HCT116 (cell line): ENCODE data around the gene PIK3CB. TPM values are rescaled to one million over a fixed set of nuclear protein-coding genes. Genes with fewer than 3 reads are reported as not detected.
A peak's percentile ranks its signal among the peaks of the same experiment; 100 is the strongest.

Experiments used
- ATAC-seq: fragments of 200-7000 bp; cut with Tn5 transposase; 2 replicates; pipeline ENCODE4 v1.9.1; 2020; ENCODE audit warnings: mild to moderate bottlenecking, moderate library complexity
- BruUV-seq: library from RNA; stranded (reverse); fragments of 400-500 nt; replicated peaks from 2 replicates; lab custom pipeline; 2021; lab: Mats Ljungman, UMichigan
- CTCF ChIA-PET: fragments of 300-600 bp; sonication (Branson Sonifier 250); formaldehyde crosslinking; loops from one replicate; lab custom pipeline; 2021; ENCODE audit warnings: antibody characterized with exemption; lab: Charles Lee
- POLR2A ChIA-PET: fragments of 300-600, 350-600 bp; sonication (Branson Sonifier 250); formaldehyde crosslinking; loops from one replicate; lab custom pipeline; 2021; ENCODE audit warnings: antibody characterized with exemption; lab: Charles Lee
- RAD21 ChIA-PET, 2 experiments: fragments of 300-600 bp; sonication (Branson Sonifier 250); formaldehyde crosslinking; loops; one replicate each; lab custom pipeline; 2023; ENCODE audit warnings: low total read pairs in 2 of 2; ENCODE audit not compliant: uncharacterized antibody in 2 of 2, unreplicated experiment in 2 of 2, low non-redundant PET in 1 of 2; lab: Charles Lee
- DNase-seq: peaks from one replicate; pipeline ENCODE4 v3.0.0-alpha.2; 2010; ENCODE audit warnings: low read depth, low spot score
- H2AFZ ChIP-seq: fragments of 200-600 bp; shearing (Covaris generic), sonication (generic); 2 replicates; pipeline ENCODE4 v1.6.1; 2017; ENCODE audit warnings: low read depth, mixed run types, mixed read lengths, antibody characterized with exemption, low read length; ENCODE audit not compliant: poor library complexity, severe bottlenecking
- H3K27ac ChIP-seq: 2 replicates; pipeline ENCODE4 v1.5.1; 2012; ENCODE audit warnings: low read depth, low read length
- H3K27me3 ChIP-seq: fragments of 200-600 bp; sonication (generic); 2 replicates; pipeline ENCODE4 v1.6.1; 2016; ENCODE audit warnings: mixed run types, low read length, mixed read lengths; ENCODE audit not compliant: insufficient read depth
- H3K36me3 ChIP-seq, 2 experiments: fragments of 200-500 bp in 1 of 2; fragments of 200-600 bp in 1 of 2; sonication (Bioruptor generic) in 1 of 2; sonication (generic) in 1 of 2; 2 replicates each; pipeline versions ENCODE4 v1.5.1 to v1.6.1; 2014 to 2016; ENCODE audit warnings: low read length in 2 of 2, inconsistent platforms in 1 of 2, mixed read lengths in 1 of 2, mixed run types in 1 of 2; ENCODE audit not compliant: insufficient read depth in 2 of 2, control insufficient read depth in 1 of 2
- H3K4me1 ChIP-seq, 2 experiments: fragments of 200-600 bp in 1 of 2; sonication (generic) in 1 of 2; 2 replicates each; pipeline versions ENCODE4 v1.5.1 to v1.6.1; 2012 to 2017; ENCODE audit warnings: low read length in 2 of 2, inconsistent platforms in 1 of 2, mild to moderate bottlenecking in 1 of 2, mixed read lengths in 1 of 2, mixed run types in 1 of 2, moderate library complexity in 1 of 2; ENCODE audit not compliant: insufficient read depth in 2 of 2, control insufficient read depth in 1 of 2
- H3K4me2 ChIP-seq: fragments of 200-600 bp; sonication (generic); 2 replicates; pipeline ENCODE4 v1.6.1; 2017; ENCODE audit warnings: mixed run types, low read length, mixed read lengths
- H3K4me3 ChIP-seq, 2 experiments: fragments of 200-600 bp in 1 of 2; sonication (generic) in 1 of 2; replicated peaks in 1 of 2; 2 replicates each; pipeline ENCODE4 v1.5.1; 2011 to 2016; ENCODE audit warnings: low read length in 2 of 2, control low read depth in 1 of 2, low read depth in 1 of 2, mild to moderate bottlenecking in 1 of 2, mixed read lengths in 1 of 2, mixed run types in 1 of 2
- H3K79me2 ChIP-seq: fragments of 200-600 bp; sonication (generic); 2 replicates; pipeline ENCODE4 v1.6.1; 2017; ENCODE audit warnings: mild to moderate bottlenecking, mixed run types, low read length, moderate library complexity, mixed read lengths; ENCODE audit not compliant: insufficient read depth
- H3K9ac ChIP-seq: fragments of 200-600 bp; sonication (generic); 2 replicates; pipeline ENCODE4 v1.6.1; 2016; ENCODE audit warnings: low read length, mixed read lengths
- H3K9me2 ChIP-seq: fragments of 200-600 bp; sonication (generic), shearing (Covaris generic); 2 replicates; pipeline ENCODE4 v1.6.1; 2017; ENCODE audit warnings: mixed run types, mild to moderate bottlenecking, moderate library complexity; ENCODE audit not compliant: insufficient read depth
- H3K9me3 ChIP-seq, 2 experiments: fragments of 200-500 bp in 1 of 2; fragments of 200-600 bp in 1 of 2; sonication (Bioruptor generic) in 1 of 2; sonication (generic) in 1 of 2; 2 replicates each; pipeline ENCODE4 v1.6.1; 2014 to 2017; ENCODE audit warnings: low read length in 2 of 2, mixed read lengths in 2 of 2, inconsistent platforms in 1 of 2, low read depth in 1 of 2, mild to moderate bottlenecking in 1 of 2, mixed run types in 1 of 2, moderate library complexity in 1 of 2; ENCODE audit not compliant: control insufficient read depth in 1 of 2, insufficient read depth in 1 of 2
- H4K20me1 ChIP-seq: fragments of 200-600 bp; sonication (generic), shearing (Covaris generic); 2 replicates; pipeline ENCODE4 v1.6.1; 2017; ENCODE audit warnings: mixed run types, mild to moderate bottlenecking, moderate library complexity; ENCODE audit not compliant: insufficient read depth
- ATF3 ChIP-seq: IDR thresholded peaks from 2 replicates; pipeline ENCODE4 v1.6.1; 2012
- CTCF ChIP-seq, 3 experiments: fragments of 200-600 bp in 1 of 3; sonication (generic) in 1 of 3; IDR thresholded peaks in 2 of 3; conservative IDR thresholded peaks in 1 of 3; 2 replicates each; pipeline ENCODE4 v1.5.1; 2012 to 2017; ENCODE audit warnings: low read depth in 2 of 3, low read length in 2 of 3, antibody characterized with exemption in 1 of 3, borderline replicate concordance in 1 of 3, control low read depth in 1 of 3, mild to moderate bottlenecking in 1 of 3, mixed read lengths in 1 of 3, mixed run types in 1 of 3, moderate library complexity in 1 of 3; ENCODE audit not compliant: insufficient read depth in 1 of 3
- EZH2 ChIP-seq: fragments of 200-600 bp; sonication (generic); IDR thresholded peaks from 2 replicates; pipeline ENCODE4 v1.6.1; 2017; ENCODE audit warnings: antibody characterized with exemption, mixed run types
- JUND ChIP-seq: IDR thresholded peaks from 2 replicates; pipeline ENCODE4 v1.6.1; 2012
- MAX ChIP-seq: IDR thresholded peaks from 2 replicates; pipeline ENCODE4 v1.6.1; 2012
- RAD21 ChIP-seq: IDR thresholded peaks from 2 replicates; pipeline ENCODE4 v1.6.1; 2012; ENCODE audit warnings: low read depth, mild to moderate bottlenecking
- YY1 ChIP-seq: IDR thresholded peaks from 2 replicates; pipeline ENCODE4 v1.6.1; 2011; ENCODE audit warnings: low read length, low read depth, moderate library complexity, mild to moderate bottlenecking; ENCODE audit not compliant: insufficient replicate concordance; ENCODE audit errors: extremely low read depth
- ZFX ChIP-seq: fragments of 450-650 bp; IDR thresholded peaks from 2 replicates; pipeline ENCODE4 v1.6.1; 2017
- ZNF274 ChIP-seq: fragments of 200-500 bp; sonication (Bioruptor generic); IDR thresholded peaks from 2 replicates; pipeline ENCODE4 v1.6.1; 2014; ENCODE audit warnings: mild to moderate bottlenecking, low read depth, low read length, inconsistent platforms
- intact Hi-C: fragments of 100-400 bp; cut with micrococcal nuclease; formaldehyde crosslinking; loops from 2 replicates; pipeline ENCODE4 v1.10.0; 2022
- total RNA-seq: library from RNA; stranded (reverse); gene quantifications from one replicate; pipeline ENCODE4 v1.2.1, GENCODE V29; 2021; ENCODE audit not compliant: unreplicated experiment
- TF ChIP-seq, protein P1 (sequence below): IDR thresholded peaks from 2 replicates; pipeline ENCODE4 v1.6.1; 2011; ENCODE audit warnings: mild to moderate bottlenecking, low read length, moderate library complexity; ENCODE audit not compliant: insufficient replicate concordance; ENCODE audit errors: extremely low read depth

Gene PIK3CB
- total RNA-seq, 1 experiment from 2014 or later, result 44.3 TPM

DNA sequence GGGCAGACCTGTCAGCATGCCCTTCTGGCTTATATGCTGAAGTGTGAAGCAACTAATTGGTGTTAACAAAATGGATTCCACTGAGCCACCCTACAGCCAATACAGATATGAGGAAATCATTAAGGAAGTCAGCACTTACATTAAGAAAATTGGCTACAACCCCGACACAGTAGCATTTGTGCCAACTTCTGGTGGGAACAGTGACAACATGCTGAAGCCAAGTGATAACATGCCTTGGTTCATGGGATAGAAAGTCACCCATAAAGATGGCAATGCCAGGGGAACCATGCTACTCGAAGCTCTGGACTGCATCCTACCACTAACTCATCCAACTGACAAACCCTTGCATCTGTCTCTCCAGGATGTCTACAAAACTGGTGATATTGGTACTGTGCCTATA is 9.4 kb downstream of the PIK3CB start:
- no peak for DNase-seq
- Histone ChIP-seq H3K4me2 (no peak overlapping the region), H3K9ac (no peak overlapping the region), H3K27ac (no peak overlapping the region), H4K20me1 (no peaks in the 10 kb centered on the region), H3K27me3 (no peaks in the 10 kb centered on the region), H3K79me2 (peaks cover 97% of the 10 kb centered on the region), H3K9me3 (no peaks in the 10 kb centered on the region), H3K4me1 (peaks cover 14 to 22% of the 10 kb centered on the region in 2 experiments), H3K9me2 (no peaks in the 10 kb centered on the region), H2AFZ (no peak overlapping the region), H3K36me3 (peaks cover 0 to 12% of the 10 kb centered on the region in 2 experiments; a peak in 2 of 4 replicates), H3K4me3 (no peak overlapping the region)
- ChIA-PET POLR2A (interaction anchor here (0.6 kb wide), 1 partner anchor 231 kb away, joined by 3 read pairs; the partner anchor contains the start of gene CEP70), CTCF (interaction anchor here (0.6 to 1.1 kb wide), 2 partner anchors 90 to 110 kb away, joined by 3 read pairs; no protein-coding TSS in a partner anchor), RAD21 (no interaction called here)
- TF ChIP-seq ZNF274, result no peak
- TF ChIP-seq ZFX, result no peak
- TF ChIP-seq JUND, result no peak
- intact Hi-C loops, result no loop called here
- ATAC-seq, result no peak
- no TSS peak for BruUV-seq

- Histone ChIP-seq H3K79me2 (peaks cover 97% of the 10 kb centered on the region), H3K27me3 (no peaks in the 10 kb centered on the region), H2AFZ (no peak overlapping the region), H3K4me3 (peak overlapping the region in 1 of 2 experiments; percentile 28; a peak in 1 of 4 replicates), H3K4me1 (peaks cover 14 to 22% of the 10 kb centered on the region in 2 experiments), H3K36me3 (peaks cover 0 to 12% of the 10 kb centered on the region in 2 experiments; a peak in 2 of 4 replicates), H3K27ac (peak overlapping the region; percentile 58; the same call in 1 of the 2 replicates), H3K4me2 (peak overlapping the region; percentile 65), H3K9me3 (no peaks in the 10 kb centered on the region), H3K9me2 (no peaks in the 10 kb centered on the region), H4K20me1 (no peaks in the 10 kb centered on the region), H3K9ac (peak overlapping the region; percentile 44)
- intact Hi-C loops, result no loop called here
- no TSS peak for BruUV-seq
- ChIA-PET POLR2A (no interaction called here), RAD21 (interaction anchor here in 1 of 2 experiments (0.7 kb wide), 1 partner anchor 344 kb away, joined by 3 read pairs; no protein-coding TSS in a partner anchor), CTCF (interaction anchor here (2.1 kb wide), 1 partner anchor 91 kb away, joined by 8 read pairs; no protein-coding TSS in a partner anchor)
- DNase-seq (no peak), ATAC-seq (peak; percentile 39)
- TF ChIP-seq YY1 (no peak), ZFX (no peak), RAD21 (no peak), EZH2 (no peak), MAX (no peak), ATF3 (no peak), CTCF (IDR thresholded peaks at IDR 0.05 in 2 of 3, conservative IDR thresholded peaks at IDR 0.05 in 1 of 3; ENCODE audit: borderline replicate concordance in 1 of 3, insufficient read depth in 1 of 3, low read depth in 2 of 3, low read length in 2 of 3) (no peak)
- TF ChIP-seq, protein P1, sequence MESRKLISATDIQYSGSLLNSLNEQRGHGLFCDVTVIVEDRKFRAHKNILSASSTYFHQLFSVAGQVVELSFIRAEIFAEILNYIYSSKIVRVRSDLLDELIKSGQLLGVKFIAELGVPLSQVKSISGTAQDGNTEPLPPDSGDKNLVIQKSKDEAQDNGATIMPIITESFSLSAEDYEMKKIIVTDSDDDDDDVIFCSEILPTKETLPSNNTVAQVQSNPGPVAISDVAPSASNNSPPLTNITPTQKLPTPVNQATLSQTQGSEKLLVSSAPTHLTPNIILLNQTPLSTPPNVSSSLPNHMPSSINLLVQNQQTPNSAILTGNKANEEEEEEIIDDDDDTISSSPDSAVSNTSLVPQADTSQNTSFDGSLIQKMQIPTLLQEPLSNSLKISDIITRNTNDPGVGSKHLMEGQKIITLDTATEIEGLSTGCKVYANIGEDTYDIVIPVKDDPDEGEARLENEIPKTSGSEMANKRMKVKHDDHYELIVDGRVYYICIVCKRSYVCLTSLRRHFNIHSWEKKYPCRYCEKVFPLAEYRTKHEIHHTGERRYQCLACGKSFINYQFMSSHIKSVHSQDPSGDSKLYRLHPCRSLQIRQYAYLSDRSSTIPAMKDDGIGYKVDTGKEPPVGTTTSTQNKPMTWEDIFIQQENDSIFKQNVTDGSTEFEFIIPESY, result no peak
Measured at GRCh38 chr3:138824114-138824506, 10.6 kb downstream of the PIK3CB start.
